KMS-11 (cell line): ENCODE data around the gene GPR141.

Experiments used
- H2AFZ ChIP-seq: fragments of 200-600 bp; sonication (generic); 2 replicates; pipeline ENCODE4 v1.6.1; 2016; ENCODE audit warnings: antibody characterized with exemption, mixed run types, low read depth
- H3K27ac ChIP-seq: fragments of 200-600 bp; sonication (generic); 2 replicates; pipeline ENCODE4 v1.6.1; 2016; ENCODE audit warnings: mild to moderate bottlenecking, mixed run types
- H3K27me3 ChIP-seq: fragments of 200-600 bp; sonication (generic); 2 replicates; pipeline ENCODE4 v1.6.1; 2017; ENCODE audit warnings: mild to moderate bottlenecking, low read depth, mixed run types, moderate library complexity; ENCODE audit not compliant: insufficient read depth
- H3K36me3 ChIP-seq: fragments of 200-600 bp; sonication (generic); 2 replicates; pipeline ENCODE4 v1.6.1; 2017; ENCODE audit warnings: mild to moderate bottlenecking, mixed run types; ENCODE audit not compliant: insufficient read depth
- H3K4me1 ChIP-seq: fragments of 200-600 bp; sonication (generic); 2 replicates; pipeline ENCODE4 v1.6.1; 2016; ENCODE audit warnings: mild to moderate bottlenecking, low read depth, mixed run types; ENCODE audit not compliant: poor library complexity, severe bottlenecking
- H3K4me2 ChIP-seq: fragments of 200-600 bp; sonication (generic); 2 replicates; pipeline ENCODE4 v1.7.0; 2016; ENCODE audit warnings: mild to moderate bottlenecking, mixed run types
- H3K4me3 ChIP-seq: fragments of 200-600 bp; sonication (generic); IDR thresholded peaks from 2 replicates; pipeline ENCODE4 v1.6.1; 2017; ENCODE audit warnings: low read depth, low read length, mixed read lengths; ENCODE audit not compliant: insufficient read depth
- H3K79me2 ChIP-seq: fragments of 200-600 bp; sonication (generic); 2 replicates; pipeline ENCODE4 v1.6.1; 2016; ENCODE audit warnings: low read depth, mixed run types; ENCODE audit not compliant: insufficient read depth
- H3K9ac ChIP-seq: fragments of 200-600 bp; sonication (generic); 2 replicates; pipeline ENCODE4 v1.6.1; 2016; ENCODE audit warnings: mild to moderate bottlenecking, mixed run types
- H4K20me1 ChIP-seq: fragments of 200-600 bp; sonication (generic); 2 replicates; pipeline ENCODE4 v1.6.1; 2016; ENCODE audit warnings: mild to moderate bottlenecking, mixed run types; ENCODE audit not compliant: insufficient read depth
- TF ChIP-seq, protein P1 (sequence below): fragments of 200-600 bp; sonication (generic); conservative IDR thresholded peaks from 2 replicates; pipeline ENCODE4 v1.6.1; 2017; ENCODE audit warnings: low read depth, mild to moderate bottlenecking, antibody characterized with exemption, low read length, moderate library complexity, mixed read lengths

GPR141 gene

DNA sequence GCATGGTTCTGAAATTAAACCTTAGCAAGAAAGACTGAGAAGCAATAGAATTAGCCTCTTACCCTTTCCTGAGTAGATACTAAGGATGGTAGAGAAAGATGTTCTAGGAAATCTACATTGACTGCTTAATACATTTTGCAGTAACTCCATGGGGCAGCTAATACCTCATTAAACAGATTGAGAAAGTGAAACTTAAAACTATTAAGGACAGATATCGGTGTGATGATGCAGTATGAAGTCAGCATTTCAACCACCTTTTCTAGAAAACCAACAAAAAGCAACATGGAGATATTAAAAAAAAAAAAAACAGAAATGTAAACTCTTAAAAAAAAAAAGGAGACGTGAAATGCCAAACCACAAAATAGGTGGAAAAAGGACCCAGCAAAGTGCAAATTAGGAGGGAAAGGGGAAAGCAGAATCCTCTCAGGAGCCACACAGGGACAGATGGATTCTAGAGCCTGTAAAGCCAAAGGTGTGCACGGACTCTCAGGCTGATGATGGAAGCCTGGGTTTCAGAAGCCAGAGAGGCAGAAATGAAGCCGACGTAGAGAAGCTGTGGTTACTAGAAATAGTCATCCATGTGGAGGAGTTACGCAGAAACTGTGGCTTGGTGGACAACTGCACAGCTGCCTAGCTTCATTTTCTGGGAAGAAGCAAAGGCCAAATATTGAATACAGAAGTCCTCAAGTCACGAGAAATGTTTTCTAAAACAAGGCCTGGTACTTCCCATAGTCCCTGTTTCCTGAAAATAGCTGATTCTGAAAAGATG, 38.1 kb upstream of the GPR141 start:
- no peaks in the 10 kb centered on the region for H4K20me1 ChIP-seq
- no peaks in the 10 kb centered on the region for H3K36me3 ChIP-seq
- H3K4me3 ChIP-seq, result no peak overlapping the region
- peak overlapping the region; percentile 25 for H3K4me2 ChIP-seq
- TF ChIP-seq, protein P1, sequence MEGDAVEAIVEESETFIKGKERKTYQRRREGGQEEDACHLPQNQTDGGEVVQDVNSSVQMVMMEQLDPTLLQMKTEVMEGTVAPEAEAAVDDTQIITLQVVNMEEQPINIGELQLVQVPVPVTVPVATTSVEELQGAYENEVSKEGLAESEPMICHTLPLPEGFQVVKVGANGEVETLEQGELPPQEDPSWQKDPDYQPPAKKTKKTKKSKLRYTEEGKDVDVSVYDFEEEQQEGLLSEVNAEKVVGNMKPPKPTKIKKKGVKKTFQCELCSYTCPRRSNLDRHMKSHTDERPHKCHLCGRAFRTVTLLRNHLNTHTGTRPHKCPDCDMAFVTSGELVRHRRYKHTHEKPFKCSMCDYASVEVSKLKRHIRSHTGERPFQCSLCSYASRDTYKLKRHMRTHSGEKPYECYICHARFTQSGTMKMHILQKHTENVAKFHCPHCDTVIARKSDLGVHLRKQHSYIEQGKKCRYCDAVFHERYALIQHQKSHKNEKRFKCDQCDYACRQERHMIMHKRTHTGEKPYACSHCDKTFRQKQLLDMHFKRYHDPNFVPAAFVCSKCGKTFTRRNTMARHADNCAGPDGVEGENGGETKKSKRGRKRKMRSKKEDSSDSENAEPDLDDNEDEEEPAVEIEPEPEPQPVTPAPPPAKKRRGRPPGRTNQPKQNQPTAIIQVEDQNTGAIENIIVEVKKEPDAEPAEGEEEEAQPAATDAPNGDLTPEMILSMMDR, result no peak
- no peak overlapping the region for H3K9ac ChIP-seq
- H3K27ac ChIP-seq, result no peak overlapping the region
- no peaks in the 10 kb centered on the region for H3K79me2 ChIP-seq
- H2AFZ ChIP-seq, result peak overlapping the region; percentile 57; the same call in 1 of the 2 replicates
- no peaks in the 10 kb centered on the region for H3K27me3 ChIP-seq
- peaks cover 5% of the 10 kb centered on the region for H3K4me1 ChIP-seq

- no peak overlapping the region for H3K4me3 ChIP-seq
These were observed 26.5 kb upstream of the GPR141 start for GRCh38 chr7:37656913-37657530.

DNA sequence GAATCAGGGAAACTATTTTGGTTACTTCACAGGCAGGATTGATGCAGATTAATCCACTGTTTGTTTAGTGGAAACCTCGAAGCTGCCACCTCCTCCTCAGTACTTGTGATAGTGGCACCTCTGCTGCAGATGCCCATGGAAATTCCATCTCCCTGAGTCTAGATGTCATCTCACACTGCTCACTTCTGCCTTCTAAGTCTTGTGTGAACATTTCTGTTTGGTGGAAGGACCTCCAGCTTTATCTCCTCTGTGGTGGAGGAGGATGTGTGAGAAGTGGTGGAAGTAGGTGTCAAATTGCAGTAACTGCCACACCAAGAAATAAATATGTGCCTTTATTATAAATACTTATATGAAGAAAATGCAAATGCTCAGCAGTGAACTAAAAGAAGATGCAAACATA, 25.8 kb upstream of the GPR141 start:
- Histone ChIP-seq H3K79me2 (no peaks in the 10 kb centered on the region), H3K36me3 (no peaks in the 10 kb centered on the region), H3K4me1 (no peaks in the 10 kb centered on the region), H3K4me2 (no peak overlapping the region), H4K20me1 (no peaks in the 10 kb centered on the region), H2AFZ (no peak overlapping the region), H3K9ac (no peak overlapping the region), H3K4me3 (no peak overlapping the region), H3K27me3 (no peaks in the 10 kb centered on the region), H3K27ac (no peak overlapping the region)
- TF ChIP-seq, protein P1, result no peak

More at GRCh38 chr7:37656913-37657530, 26.5 kb upstream of the GPR141 start:
- Histone ChIP-seq H3K79me2 (no peaks in the 10 kb centered on the region), H4K20me1 (no peaks in the 10 kb centered on the region), H3K27me3 (no peaks in the 10 kb centered on the region), H3K4me1 (no peaks in the 10 kb centered on the region), H3K27ac (no peak overlapping the region), H3K4me2 (no peak overlapping the region), H2AFZ (no peak overlapping the region), H3K9ac (no peak overlapping the region), H3K36me3 (no peaks in the 10 kb centered on the region)
- TF ChIP-seq, protein P1, result no peak

- Histone ChIP-seq H3K27ac (no peak overlapping the region), H3K4me3 (no peak overlapping the region), H2AFZ (no peak overlapping the region), H3K27me3 (no peaks in the 10 kb centered on the region), H3K36me3 (no peaks in the 10 kb centered on the region), H3K9ac (no peak overlapping the region), H4K20me1 (no peaks in the 10 kb centered on the region), H3K4me2 (no peak overlapping the region), H3K79me2 (no peaks in the 10 kb centered on the region), H3K4me1 (no peaks in the 10 kb centered on the region)
- TF ChIP-seq, protein P1, result no peak
These were observed 23.5 kb upstream of the GPR141 start for GRCh38 chr7:37659971-37660565.
